Colonic mucosa (tissue), 4 donors: ENCODE results near the gene CUZD1. TPM values are rescaled to one million over a fixed set of nuclear protein-coding genes. Genes with fewer than 3 reads are reported as not detected.

Source experiments
- DNase-seq: peaks from one replicate; pipeline ENCODE4 v3.0.0-alpha.2; 2020
- H3K27ac ChIP-seq: fragments of 200-600 bp; one replicate; pipeline ENCODE4 v1.8.0; 2021
- H3K27me3 ChIP-seq: fragments of 200-600 bp; one replicate; pipeline ENCODE4 v1.8.0; 2021
- H3K36me3 ChIP-seq: fragments of 200-600 bp; one replicate; pipeline ENCODE4 v1.8.0; 2021
- H3K4me1 ChIP-seq: fragments of 200-600 bp; one replicate; pipeline ENCODE4 v1.8.0; 2021; ENCODE audit warnings: mild to moderate bottlenecking
- H3K4me3 ChIP-seq: fragments of 200-600 bp; one replicate; pipeline ENCODE4 v1.8.0; 2021
- H3K9ac ChIP-seq, 2 donors: one replicate each; pipeline ENCODE4 v1.7.0; 2013; ENCODE audit warnings: control low read depth in 2 of 2, low read depth in 2 of 2, low read length in 2 of 2
- H3K9me3 ChIP-seq: fragments of 200-600 bp; one replicate; pipeline ENCODE4 v1.8.0; 2021
- intact Hi-C: fragments of 100-400 bp; cut with DNase I; formaldehyde crosslinking; loops from one replicate; pipeline ENCODE4 v1.14.1; 2022
- total RNA-seq, 2 donors: library from RNA; stranded (reverse); fragmentation: NEBNext Ultra II Directional in 1 of 2; extraction: Animal tissue kit (Norgen Biotek cat#: 25700) in 1 of 2; gene quantifications; one replicate each; pipeline ENCODE4 v1.2.1, GENCODE V29; 2021
- TF ChIP-seq, protein P1 (sequence below): fragments of 200-600 bp; IDR thresholded peaks from one replicate; pipeline ENCODE4 v1.8.0; 2022; ENCODE audit warnings: antibody characterized with exemption, mild to moderate bottlenecking
- donor health status: healthy.
- donor health status: DM: no; HTN: no; CAD: no.
- donor health status: DM: no; HTN: no; CAD: no.

CUZD1 gene
- total RNA-seq, 2 donors from 2014 or later: 0.77 to 3.6 TPM

DNA sequence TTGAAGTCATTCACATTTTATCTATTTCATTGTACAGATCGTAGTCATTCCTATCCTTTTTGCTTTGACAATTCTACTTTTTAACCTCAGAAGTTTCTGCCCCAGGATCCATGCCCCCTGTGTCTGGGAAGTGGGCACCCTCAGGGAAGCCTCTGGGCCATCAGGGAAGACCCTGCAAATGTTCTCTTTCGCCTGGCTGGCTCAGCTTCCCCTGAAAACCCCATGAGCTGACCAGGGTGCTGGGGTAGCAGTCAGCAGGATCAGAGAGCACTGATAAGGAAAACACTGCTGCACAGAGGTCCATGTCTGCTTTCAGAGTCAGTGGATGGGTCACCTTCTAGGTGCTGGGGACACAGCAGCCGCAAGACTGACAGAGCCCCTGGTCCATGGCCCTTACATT, 23.8 kb downstream of the CUZD1 start:
- H3K27me3 ChIP-seq: no peaks in the 10 kb centered on the region

DNA sequence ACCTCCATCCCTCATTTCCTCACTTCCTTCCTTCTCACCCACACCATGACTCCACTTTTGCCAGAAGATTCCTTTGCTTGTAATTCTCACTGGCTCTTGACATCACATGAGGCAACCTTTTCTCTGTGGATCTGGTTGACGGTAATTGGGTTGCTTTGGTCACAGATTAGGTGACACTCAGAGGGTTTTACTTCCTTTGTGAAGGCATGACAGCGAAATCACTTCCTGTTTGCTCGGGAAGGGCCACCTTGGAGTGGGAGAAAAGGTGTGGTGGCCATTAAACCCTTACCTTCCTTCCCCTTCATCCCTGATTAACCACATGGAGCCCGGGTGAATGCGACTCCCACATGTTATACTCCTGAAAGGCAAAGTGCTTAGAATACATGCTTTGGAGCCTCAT, 30.2 kb downstream of the CUZD1 start:
- no peaks in the 10 kb centered on the region for H3K27me3 ChIP-seq
- TF ChIP-seq, protein P1, sequence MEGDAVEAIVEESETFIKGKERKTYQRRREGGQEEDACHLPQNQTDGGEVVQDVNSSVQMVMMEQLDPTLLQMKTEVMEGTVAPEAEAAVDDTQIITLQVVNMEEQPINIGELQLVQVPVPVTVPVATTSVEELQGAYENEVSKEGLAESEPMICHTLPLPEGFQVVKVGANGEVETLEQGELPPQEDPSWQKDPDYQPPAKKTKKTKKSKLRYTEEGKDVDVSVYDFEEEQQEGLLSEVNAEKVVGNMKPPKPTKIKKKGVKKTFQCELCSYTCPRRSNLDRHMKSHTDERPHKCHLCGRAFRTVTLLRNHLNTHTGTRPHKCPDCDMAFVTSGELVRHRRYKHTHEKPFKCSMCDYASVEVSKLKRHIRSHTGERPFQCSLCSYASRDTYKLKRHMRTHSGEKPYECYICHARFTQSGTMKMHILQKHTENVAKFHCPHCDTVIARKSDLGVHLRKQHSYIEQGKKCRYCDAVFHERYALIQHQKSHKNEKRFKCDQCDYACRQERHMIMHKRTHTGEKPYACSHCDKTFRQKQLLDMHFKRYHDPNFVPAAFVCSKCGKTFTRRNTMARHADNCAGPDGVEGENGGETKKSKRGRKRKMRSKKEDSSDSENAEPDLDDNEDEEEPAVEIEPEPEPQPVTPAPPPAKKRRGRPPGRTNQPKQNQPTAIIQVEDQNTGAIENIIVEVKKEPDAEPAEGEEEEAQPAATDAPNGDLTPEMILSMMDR: no peak

More for the DNA sequence above, 23.8 kb downstream of the CUZD1 start:
- TF ChIP-seq, protein P1: no peak
- intact Hi-C loops: no loop called here
- H3K27ac ChIP-seq: no peak overlapping the region
- no peaks in the 10 kb centered on the region for H3K9me3 ChIP-seq
- no peaks in the 10 kb centered on the region for H3K36me3 ChIP-seq
- H3K4me3 ChIP-seq: no peak overlapping the region
- DNase-seq: no peak
- no peaks in the 10 kb centered on the region for H3K4me1 ChIP-seq
- H3K9ac ChIP-seq: no peak overlapping the region

DNA sequence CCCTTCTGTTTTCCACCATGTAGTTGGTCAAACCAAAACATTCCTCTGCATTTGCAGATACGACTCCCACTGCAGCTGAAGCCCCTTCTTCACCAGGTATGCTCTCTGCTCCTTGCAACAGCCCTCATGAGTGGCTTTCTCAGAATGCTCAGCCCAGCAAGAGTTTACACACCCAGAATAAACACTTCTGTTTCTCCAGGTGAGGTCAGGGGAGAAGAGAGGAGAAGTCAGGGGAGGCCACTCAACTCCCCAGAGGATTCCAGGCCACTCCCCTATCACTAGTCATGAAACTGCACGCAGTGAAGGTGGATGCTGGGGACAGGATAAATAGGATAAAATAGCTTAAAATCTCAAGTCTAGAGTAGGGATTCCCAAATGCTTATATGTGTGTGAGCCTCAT, 31.2 kb downstream of the CUZD1 start:
- Histone ChIP-seq H3K4me3 (no peak overlapping the region), H3K4me1 (no peaks in the 10 kb centered on the region), H3K27ac (no peak overlapping the region), H3K9me3 (no peaks in the 10 kb centered on the region), H3K9ac (no peak overlapping the region), H3K36me3 (no peaks in the 10 kb centered on the region), H3K27me3 (no peaks in the 10 kb centered on the region)
- TF ChIP-seq, protein P1: no peak
- DNase-seq: no peak
- intact Hi-C loops: no loop called here

More for the DNA sequence above, 30.2 kb downstream of the CUZD1 start:
- Histone ChIP-seq H3K9ac (no peak overlapping the region), H3K4me3 (no peak overlapping the region), H3K9me3 (no peaks in the 10 kb centered on the region), H3K27ac (no peak overlapping the region), H3K36me3 (no peaks in the 10 kb centered on the region), H3K4me1 (no peaks in the 10 kb centered on the region)
- intact Hi-C loops: no loop called here
- no peak for DNase-seq

DNA sequence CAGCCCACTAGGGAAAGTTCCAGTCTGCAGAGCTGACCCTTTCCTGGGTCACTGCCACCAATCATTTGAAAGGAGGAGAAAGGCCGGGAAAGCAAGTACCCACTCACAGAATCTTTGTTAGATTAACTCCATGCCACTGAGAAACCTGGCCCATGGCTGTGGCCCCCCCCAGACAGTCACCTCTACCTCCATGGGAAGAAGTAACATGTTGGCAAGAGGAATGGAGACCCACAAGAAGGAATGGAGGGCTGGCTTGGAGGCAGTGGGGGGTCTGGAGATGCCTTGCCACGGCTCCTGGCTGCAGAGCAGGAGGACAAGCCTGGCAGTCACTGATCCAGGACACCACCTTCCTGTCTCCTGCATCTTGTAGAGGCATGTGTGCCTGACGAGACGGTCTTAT, 32.9 kb downstream of the CUZD1 start:
- Histone ChIP-seq H3K27ac (no peak overlapping the region), H3K4me3 (no peak overlapping the region), H3K9ac (no peak overlapping the region), H3K9me3 (no peaks in the 10 kb centered on the region), H3K27me3 (no peaks in the 10 kb centered on the region), H3K4me1 (no peaks in the 10 kb centered on the region), H3K36me3 (no peaks in the 10 kb centered on the region)
- no peak for DNase-seq
- TF ChIP-seq, protein P1: no peak
- intact Hi-C loops: no loop called here

DNA sequence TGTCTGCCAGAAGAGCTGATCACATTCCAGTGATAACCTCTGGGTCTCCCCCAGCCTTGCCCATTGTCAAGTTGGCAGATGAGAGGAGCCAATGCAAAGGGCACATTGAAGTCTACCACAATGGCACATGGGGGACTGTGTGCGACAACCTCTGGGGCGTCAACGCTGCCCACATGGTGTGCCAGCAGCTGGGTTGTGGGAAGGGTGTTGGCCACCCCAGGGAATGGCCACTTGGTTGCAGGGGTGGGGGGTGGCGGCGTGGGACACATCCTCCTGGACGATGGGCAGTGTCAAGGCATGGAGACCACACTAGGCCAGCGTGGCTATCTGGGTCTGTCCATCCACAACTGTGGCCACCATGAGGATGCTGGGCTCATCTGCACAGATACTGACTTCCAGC, 43.4 kb downstream of the CUZD1 start:
- intact Hi-C loops: no loop called here
- DNase-seq: no peak
- TF ChIP-seq, protein P1: no peak
- H3K9ac ChIP-seq: no peak overlapping the region
- no peak overlapping the region for H3K27ac ChIP-seq
- no peaks in the 10 kb centered on the region for H3K9me3 ChIP-seq
- H3K4me3 ChIP-seq: no peak overlapping the region
- H3K4me1 ChIP-seq: no peaks in the 10 kb centered on the region
- H3K27me3 ChIP-seq: no peaks in the 10 kb centered on the region
- no peaks in the 10 kb centered on the region for H3K36me3 ChIP-seq
